ENCODE measurements around the gene SLC7A10. TPM values are rescaled to one million over a fixed set of nuclear protein-coding genes. Genes with fewer than 3 reads are reported as not detected.
A peak's percentile ranks its signal among the peaks of the same experiment; 100 is the strongest.

SLC7A10 gene
- total RNA-seq, 1 experiment from 2014 or later: not detected

GRCh38 chr19:33193865-33194362 lies 31.7 kb downstream of the SLC7A10 start, which contains the start of gene LRP3:
Gene LRP3 (plus strand): TSS chr19:33194330. CDS start chr19:33194786, 456 bp downstream.
- Histone ChIP-seq H3K4me1 (peaks cover 11% of the 10 kb centered on the region; the same call in 1 of the 2 replicates), H3K36me3 (ENCODE audit: control insufficient read depth, insufficient read depth, low read length) (no peaks in the 10 kb centered on the region), H3K27me3 (replicated peaks; ENCODE audit: control insufficient read depth, insufficient read depth, low read length) (no peaks in the 10 kb centered on the region), H3K9me3 (no peaks in the 10 kb centered on the region), H3K4me3 (ENCODE audit: low read depth, low read length) (peak within 1 kb of the TSS; percentile 50)
- H3K27ac Mint-ChIP-seq (ENCODE audit: unreplicated experiment): no peak within 1 kb of the TSS
- H3K27me3 Mint-ChIP-seq (ENCODE audit: insufficient read depth, unreplicated experiment): peaks cover 7% of the 10 kb centered on the region
- no peaks in the 10 kb centered on the region for H3K4me1 Mint-ChIP-seq (ENCODE audit: low read depth, unreplicated experiment)
- TF ChIP-seq CTCF (IDR thresholded peaks at IDR 0.05; ENCODE audit: insufficient read depth in 1 of 2, low read depth in 1 of 2, low read length in 1 of 2, severe bottlenecking in 1 of 2, unreplicated experiment in 1 of 2): no peak
- POLR2A ChIA-PET: no interaction called here
- peaks cover 6% of the 10 kb centered on the region for H3K36me3 Mint-ChIP-seq (ENCODE audit: insufficient read depth, unreplicated experiment)
- BruUV-seq (replicated peaks): no TSS peak
- intact Hi-C loops (cut with micrococcal nuclease; ENCODE audit: unreplicated experiment): no loop called here
- peak within 1 kb of the TSS; percentile 74 for H3K4me3 Mint-ChIP-seq (ENCODE audit: unreplicated experiment)
- peak; percentile 43 to 64 for DNase-seq
- H3K9me3 Mint-ChIP-seq (ENCODE audit: unreplicated experiment): no peaks in the 10 kb centered on the region
- CTCF ChIA-PET: interaction anchor here (0.6 to 2.5 kb wide), 2 partner anchors 10 to 41 kb away, joined by 4 to 11 read pairs; no protein-coding TSS in a partner anchor

GRCh38 chr19:33193269-33193864 lies 32.3 kb downstream of the SLC7A10 start:
- POLR2A ChIA-PET: no interaction called here
- Histone ChIP-seq H3K4me3 (ENCODE audit: low read depth, low read length) (no peak overlapping the region), H3K36me3 (ENCODE audit: control insufficient read depth, insufficient read depth, low read length) (no peaks in the 10 kb centered on the region), H3K9me3 (no peaks in the 10 kb centered on the region), H3K4me1 (peaks cover 11% of the 10 kb centered on the region; the same call in 1 of the 2 replicates), H3K27me3 (replicated peaks; ENCODE audit: control insufficient read depth, insufficient read depth, low read length) (no peaks in the 10 kb centered on the region)
- Mint-ChIP-seq H3K4me3 (ENCODE audit: unreplicated experiment) (peak overlapping the region; percentile 74), H3K4me1 (ENCODE audit: low read depth, unreplicated experiment) (no peaks in the 10 kb centered on the region), H3K27me3 (ENCODE audit: insufficient read depth, unreplicated experiment) (peaks cover 7% of the 10 kb centered on the region), H3K36me3 (ENCODE audit: insufficient read depth, unreplicated experiment) (peaks cover 6% of the 10 kb centered on the region), H3K27ac (ENCODE audit: unreplicated experiment) (no peak overlapping the region), H3K9me3 (ENCODE audit: unreplicated experiment) (no peaks in the 10 kb centered on the region)
- no peak for TF ChIP-seq CTCF (IDR thresholded peaks at IDR 0.05; ENCODE audit: insufficient read depth in 1 of 2, low read depth in 1 of 2, low read length in 1 of 2, severe bottlenecking in 1 of 2, unreplicated experiment in 1 of 2)
- BruUV-seq (replicated peaks): no TSS peak
- intact Hi-C loops (cut with micrococcal nuclease; ENCODE audit: unreplicated experiment): no loop called here
- DNase-seq: no peak
- CTCF ChIA-PET: no interaction called here

- Histone ChIP-seq H3K36me3 (ENCODE audit: control insufficient read depth, insufficient read depth, low read length) (no peaks in the 10 kb centered on the region), H3K4me3 (ENCODE audit: low read depth, low read length) (no peak overlapping the region), H3K27me3 (replicated peaks; ENCODE audit: control insufficient read depth, insufficient read depth, low read length) (no peaks in the 10 kb centered on the region), H3K9me3 (no peaks in the 10 kb centered on the region), H3K4me1 (peaks cover 11% of the 10 kb centered on the region; the same call in 1 of the 2 replicates)
- no peak for DNase-seq
- ChIA-PET POLR2A (no interaction called here), CTCF (interaction anchor here (0.7 kb wide), 1 partner anchor 336 kb away, joined by 3 read pairs; no protein-coding TSS in a partner anchor)
- peaks cover 7% of the 10 kb centered on the region for H3K27me3 Mint-ChIP-seq (ENCODE audit: insufficient read depth, unreplicated experiment)
- intact Hi-C loops (cut with micrococcal nuclease; ENCODE audit: unreplicated experiment): no loop called here
- H3K27ac Mint-ChIP-seq (ENCODE audit: unreplicated experiment): no peak overlapping the region
- no TSS peak for BruUV-seq (replicated peaks)
- H3K4me1 Mint-ChIP-seq (ENCODE audit: low read depth, unreplicated experiment): no peaks in the 10 kb centered on the region
- H3K4me3 Mint-ChIP-seq (ENCODE audit: unreplicated experiment): no peak overlapping the region
- no peaks in the 10 kb centered on the region for H3K9me3 Mint-ChIP-seq (ENCODE audit: unreplicated experiment)
- TF ChIP-seq CTCF (IDR thresholded peaks at IDR 0.05; ENCODE audit: insufficient read depth in 1 of 2, low read depth in 1 of 2, low read length in 1 of 2, severe bottlenecking in 1 of 2, unreplicated experiment in 1 of 2): peak in 1 of 2 experiments; percentile 15
- peaks cover 6% of the 10 kb centered on the region for H3K36me3 Mint-ChIP-seq (ENCODE audit: insufficient read depth, unreplicated experiment)
Observed at GRCh38 chr19:33192010-33192409, 33.6 kb downstream of the SLC7A10 start.

Measured in Caco-2 (cell line).